ENCODE measurements around the gene SYNRG. TPM values are rescaled to one million over a fixed set of nuclear protein-coding genes. Genes with fewer than 3 reads are reported as not detected.

Gene SYNRG
- total and polyA plus RNA-seq, 2 of the 13 experiments (the other 11 are each of a cell fraction or from before 2014, with no cell fraction given), result 7.3 to 8.7 TPM

DNA sequence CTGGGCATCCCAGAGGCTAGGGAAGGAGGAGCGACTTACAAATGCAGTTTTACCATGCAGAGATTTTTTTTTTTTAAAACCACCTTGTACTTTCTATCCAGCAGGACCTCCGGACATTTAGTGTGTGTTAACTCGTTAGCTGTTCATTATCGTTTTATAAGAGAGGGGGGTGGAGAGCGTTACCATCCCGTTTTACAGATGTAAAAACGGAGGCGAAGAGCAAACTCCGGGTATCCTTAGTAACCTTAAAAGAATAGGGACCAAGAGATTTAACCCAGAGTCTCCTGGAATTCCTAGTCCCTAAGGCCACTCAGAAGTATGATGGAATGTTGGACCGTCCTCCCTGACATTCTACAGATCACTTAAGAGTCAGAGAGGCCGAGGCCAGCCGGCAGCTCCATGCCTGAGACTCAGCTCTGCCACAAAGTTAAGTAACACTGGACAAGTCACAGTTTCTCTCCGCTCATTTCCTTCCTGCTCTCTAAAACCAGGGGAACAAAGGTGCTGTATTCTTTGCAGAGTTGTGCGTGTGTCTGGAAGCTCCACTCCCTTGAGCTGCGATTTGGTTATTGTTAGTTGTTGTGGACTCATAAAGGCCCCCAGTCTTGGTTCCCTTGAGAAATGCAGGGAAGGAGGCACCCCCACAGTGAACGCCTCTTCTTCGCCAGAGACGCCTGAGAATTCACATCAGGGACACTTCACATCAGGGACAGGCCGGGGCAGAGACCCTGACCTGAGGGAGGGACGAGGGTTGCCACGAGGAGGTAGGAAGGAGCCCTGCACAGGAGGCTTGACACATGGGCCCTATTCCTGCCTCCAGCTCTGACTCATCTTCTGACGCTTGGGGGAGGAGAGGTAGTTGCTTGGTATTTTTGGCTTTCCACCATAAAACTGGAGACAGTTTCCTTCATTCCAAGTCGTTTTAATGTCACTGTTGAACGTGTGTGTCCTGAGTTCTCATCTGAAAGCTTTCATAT is 118.3 kb downstream of the SYNRG start (continued):
- no peak for TF ChIP-seq ZUFSP (CRISPR knock-in tag; IDR thresholded peaks at IDR 0.05; ENCODE audit: borderline replicate concordance)
- TF ChIP-seq ZNF879 (CRISPR knock-in tag; IDR thresholded peaks at IDR 0.05), result no peak
- TF ChIP-seq ZNF382 (CRISPR knock-in tag; IDR thresholded peaks at IDR 0.05; ENCODE audit: borderline replicate concordance), result no peak
- TF ChIP-seq CSRNP2 (CRISPR knock-in tag; conservative IDR thresholded peaks at IDR 0.05; ENCODE audit: low read depth), result no peak
- no peak for TF ChIP-seq ZNF441 (CRISPR knock-in tag; IDR thresholded peaks at IDR 0.05; ENCODE audit: borderline replicate concordance)
- TF ChIP-seq SNAI1 (CRISPR knock-in tag; IDR thresholded peaks at IDR 0.05; ENCODE audit: borderline replicate concordance), result peak; percentile 41; the same call in 1 of the 2 replicates
- TF ChIP-seq ZNF564 (CRISPR knock-in tag; IDR thresholded peaks at IDR 0.05), result no peak
- no peak for TF ChIP-seq ZC3H4 (CRISPR knock-in tag; IDR thresholded peaks at IDR 0.05; ENCODE audit: borderline replicate concordance)
- peak; percentile 51; the same call in 1 of the 2 replicates for TF ChIP-seq TFDP1 (CRISPR knock-in tag; IDR thresholded peaks at IDR 0.05; ENCODE audit: borderline replicate concordance)
- no peak for TF ChIP-seq PHB2 (IDR thresholded peaks at IDR 0.05; ENCODE audit: partially characterized antibody)
- TF ChIP-seq AHR (CRISPR knock-in tag; IDR thresholded peaks at IDR 0.05), result no peak
- peak; percentile 50; the same call in 1 of the 2 replicates for TF ChIP-seq MXD4 (CRISPR knock-in tag; IDR thresholded peaks at IDR 0.05)
- no peak for TF ChIP-seq ZNF546 (CRISPR knock-in tag; conservative IDR thresholded peaks at IDR 0.05)
- no peak for TF ChIP-seq KAT7 (CRISPR knock-in tag; IDR thresholded peaks at IDR 0.05; ENCODE audit: borderline replicate concordance)
- TF ChIP-seq NCOA5 (CRISPR knock-in tag; IDR thresholded peaks at IDR 0.05), result no peak
- TF ChIP-seq KDM1A (CRISPR knock-in tag; IDR thresholded peaks at IDR 0.05), result no peak
- no peak for TF ChIP-seq ZNF670 (CRISPR knock-in tag; IDR thresholded peaks at IDR 0.05; ENCODE audit: borderline replicate concordance)
- TF ChIP-seq FOSL2 (CRISPR knock-in tag; IDR thresholded peaks at IDR 0.05), result peak; percentile 90
- no peak for TF ChIP-seq ZNF10 (CRISPR knock-in tag; IDR thresholded peaks at IDR 0.05; ENCODE audit: borderline replicate concordance, low read depth)
- no peak for TF ChIP-seq GMEB1 (CRISPR knock-in tag; IDR thresholded peaks at IDR 0.05; ENCODE audit: borderline replicate concordance)
- TF ChIP-seq ZNF607 (CRISPR knock-in tag; IDR thresholded peaks at IDR 0.05; ENCODE audit: borderline replicate concordance), result no peak
- TF ChIP-seq SP140L (CRISPR knock-in tag; IDR thresholded peaks at IDR 0.05; ENCODE audit: borderline replicate concordance), result no peak
- peak; percentile 42; the same call in 1 of the 2 replicates for TF ChIP-seq GATAD1 (CRISPR knock-in tag; IDR thresholded peaks at IDR 0.05)

Data from HepG2 (cell line).